Activated naive CD4-positive, alpha-beta T cell treated with Interleukin-2 at 50 U/mL for 16 hours (primary cell): ENCODE data around the gene ZSCAN18.

Experiments used
- DNase-seq: peaks from one replicate; pipeline ENCODE4 v3.0.0-alpha.2; 2020

The ZSCAN18 gene

DNA sequence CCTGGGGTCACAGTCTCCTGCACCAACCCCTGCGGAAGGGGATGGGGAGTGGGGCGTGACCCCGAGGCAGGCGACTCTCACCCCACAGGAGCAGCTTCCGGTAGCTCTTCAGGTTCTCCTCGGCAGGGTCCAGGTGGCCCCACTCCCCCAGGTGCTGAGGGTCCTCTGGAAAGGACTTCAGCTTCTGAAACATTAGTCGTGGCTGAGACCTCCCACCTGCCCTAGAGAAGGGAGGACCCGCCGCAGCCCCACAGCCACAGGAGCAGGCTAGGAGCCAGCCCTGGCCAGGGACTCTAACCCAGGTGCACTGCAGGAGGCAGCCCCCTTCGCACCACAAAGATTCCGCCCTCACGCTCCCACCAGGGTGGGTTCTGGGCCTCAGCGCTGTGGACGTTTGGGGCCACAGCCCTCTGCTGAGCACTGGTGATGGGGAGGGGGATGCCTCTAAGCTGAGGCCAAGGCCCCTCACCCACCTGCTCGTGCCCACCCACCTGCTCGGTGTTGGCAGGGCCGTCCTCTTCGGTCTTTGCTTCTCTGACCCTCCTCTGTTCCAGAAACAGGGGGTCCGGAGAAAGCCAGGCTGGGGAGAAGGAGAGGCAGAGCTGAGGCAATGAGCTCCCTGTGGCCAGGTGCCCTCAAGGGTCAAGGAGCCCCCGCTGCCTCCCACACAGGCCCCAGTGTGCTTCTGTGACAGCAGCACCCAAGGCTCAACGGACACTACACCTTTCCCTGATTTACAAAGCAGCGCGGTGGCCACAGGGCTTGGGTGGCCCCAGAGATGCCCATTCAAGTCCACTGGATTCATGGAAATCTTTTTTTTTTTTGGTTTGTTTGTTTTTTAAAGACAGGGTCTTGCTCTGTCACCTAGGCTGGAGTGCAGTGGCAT, 11.0 kb downstream of the ZSCAN18 start:
- no peak for DNase-seq

DNA sequence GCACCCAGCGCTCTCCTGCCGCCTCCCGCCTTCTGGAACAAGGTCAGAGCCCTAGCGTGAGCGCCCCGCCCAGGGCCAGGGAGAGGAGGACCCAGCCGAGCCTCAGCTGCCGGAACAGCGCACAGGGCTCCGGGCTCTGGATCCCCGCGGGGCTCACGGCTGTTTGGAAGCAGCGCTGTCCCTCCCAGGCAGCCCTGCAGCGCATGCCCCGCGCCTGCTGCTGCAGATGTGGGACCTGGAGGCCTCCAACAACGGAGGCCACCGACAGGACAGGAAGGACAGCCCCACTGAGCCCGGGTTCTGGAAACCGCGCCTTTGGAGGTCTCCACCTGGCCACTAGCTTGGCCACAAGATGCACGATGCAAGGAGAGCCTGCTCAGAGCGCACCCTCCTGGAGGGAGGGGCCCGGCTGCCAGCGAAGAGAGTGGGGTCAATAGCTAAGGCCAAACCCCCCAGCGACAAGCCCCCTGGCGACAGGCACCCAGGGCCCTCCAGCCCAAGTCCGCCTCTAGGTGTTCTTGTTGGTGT, 12.6 kb downstream of the ZSCAN18 start:
- DNase-seq: no peak

DNA sequence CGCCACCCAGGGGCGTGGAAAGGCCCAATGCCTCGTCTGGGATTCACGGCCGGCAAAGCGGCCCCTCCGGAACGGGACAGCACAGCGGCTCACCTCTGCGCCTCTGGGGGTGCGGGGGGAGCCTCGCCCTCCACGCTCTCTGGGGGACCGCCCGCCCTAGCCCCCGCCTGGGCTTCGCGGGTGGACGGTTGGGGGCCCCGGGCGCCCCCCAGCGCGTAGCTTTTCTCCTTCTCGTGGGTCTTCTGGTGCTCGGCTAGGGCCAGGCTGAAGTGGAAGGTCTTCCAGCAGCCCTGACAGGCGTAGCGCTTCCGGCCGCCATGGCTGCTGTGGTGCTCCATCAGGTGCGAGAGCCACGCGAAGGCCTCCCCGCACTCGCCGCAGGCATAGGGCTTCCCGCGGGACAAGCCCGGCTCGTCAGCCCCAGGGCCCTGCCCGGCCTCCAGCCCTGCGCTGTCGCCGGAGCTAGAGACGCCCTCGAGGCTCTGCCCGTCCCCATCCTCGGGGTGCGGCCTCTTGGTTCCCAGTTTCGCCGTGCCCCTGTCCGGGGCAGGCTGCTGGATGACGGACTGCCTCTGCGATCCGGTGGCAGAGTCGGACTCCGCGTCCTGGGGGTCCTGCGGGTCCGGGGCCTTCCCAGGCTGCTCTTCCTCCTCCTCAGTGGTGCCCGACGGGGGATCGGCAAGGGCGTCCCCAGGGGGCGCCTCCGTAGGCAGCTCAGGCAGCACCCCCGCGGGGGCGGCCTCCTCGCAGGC, 13.3 kb downstream of the ZSCAN18 start:
- DNase-seq: no peak

DNA sequence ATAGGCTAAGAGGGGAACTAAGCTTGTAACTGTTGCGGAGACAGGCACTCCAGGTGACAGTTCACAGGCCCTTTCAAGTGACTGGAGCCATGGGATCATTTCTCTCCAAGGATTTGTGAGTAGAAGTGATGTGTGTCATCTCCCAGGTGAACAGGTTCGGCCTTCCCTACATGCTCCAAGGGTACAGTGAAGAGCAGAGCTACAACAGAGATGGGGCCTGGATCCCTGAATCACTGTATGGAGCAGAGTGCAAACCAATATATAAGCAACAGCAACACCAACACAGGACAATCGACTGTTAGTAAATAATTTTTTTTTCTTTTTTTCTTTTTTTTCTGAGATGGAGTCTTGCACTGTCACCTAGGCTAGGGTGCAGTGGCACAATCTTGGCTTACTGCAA, 15.0 kb downstream of the ZSCAN18 start:
- no peak for DNase-seq

DNA sequence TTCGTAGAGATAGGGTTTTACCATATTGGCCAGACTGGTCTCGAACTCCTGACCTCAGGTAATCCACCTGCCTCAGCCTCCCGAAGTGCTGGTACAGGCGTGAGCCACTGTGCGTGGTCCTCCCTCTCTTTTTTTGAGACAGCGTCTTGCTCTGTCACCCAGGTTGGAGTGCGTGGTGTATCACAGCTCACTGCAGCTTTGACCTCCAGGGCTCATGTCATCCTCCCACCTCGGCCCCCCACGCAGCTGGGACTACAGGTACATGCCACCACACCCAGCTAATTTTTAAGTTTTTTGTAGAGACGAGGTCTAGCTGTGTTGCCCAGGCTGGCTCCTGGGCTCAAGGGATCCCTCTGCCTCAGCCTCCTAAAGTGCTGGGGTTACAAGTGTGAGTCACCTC, 18.2 kb downstream of the ZSCAN18 start:
- DNase-seq: no peak

DNA sequence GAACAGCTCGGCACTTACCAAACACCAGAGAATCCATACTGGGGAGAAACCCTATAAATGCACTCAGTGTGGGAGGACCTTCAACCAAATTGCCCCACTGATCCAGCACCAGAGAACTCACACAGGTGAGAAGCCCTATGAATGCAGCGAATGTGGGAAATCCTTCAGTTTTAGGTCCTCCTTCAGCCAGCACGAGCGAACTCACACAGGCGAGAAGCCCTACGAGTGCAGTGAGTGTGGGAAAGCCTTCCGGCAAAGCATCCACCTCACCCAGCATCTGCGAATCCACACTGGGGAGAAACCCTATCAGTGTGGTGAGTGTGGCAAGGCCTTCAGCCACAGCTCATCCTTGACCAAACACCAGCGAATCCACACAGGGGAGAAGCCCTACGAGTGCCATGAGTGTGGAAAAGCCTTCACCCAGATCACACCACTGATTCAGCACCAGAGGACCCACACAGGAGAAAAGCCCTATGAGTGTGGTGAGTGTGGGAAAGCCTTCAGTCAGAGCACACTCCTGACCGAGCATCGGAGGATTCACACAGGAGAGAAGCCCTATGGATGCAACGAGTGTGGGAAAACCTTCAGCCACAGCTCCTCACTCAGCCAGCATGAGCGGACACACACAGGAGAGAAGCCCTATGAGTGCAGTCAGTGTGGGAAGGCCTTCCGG, 30.7 kb downstream of the ZSCAN18 start:
- DNase-seq: no peak

DNA sequence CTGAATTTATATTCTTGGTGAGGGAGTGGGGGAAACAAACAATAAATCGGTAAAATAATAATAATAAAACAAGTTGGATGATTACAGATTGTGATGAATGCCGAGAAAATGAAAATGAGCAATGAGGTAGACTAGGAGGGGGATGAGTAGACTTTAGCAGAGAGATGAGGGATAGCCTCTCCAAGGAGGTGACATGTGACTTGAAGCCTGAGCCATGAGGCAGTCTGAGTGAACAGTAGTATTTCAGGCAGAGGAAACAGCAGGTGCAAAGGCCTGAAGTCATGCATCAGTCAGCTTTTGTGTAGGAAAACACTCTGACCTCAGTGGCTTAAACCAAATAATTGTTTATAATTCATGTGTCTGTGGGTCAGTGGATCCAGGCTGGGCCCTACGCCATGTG, 34.3 kb downstream of the ZSCAN18 start:
- DNase-seq: no peak

DNA sequence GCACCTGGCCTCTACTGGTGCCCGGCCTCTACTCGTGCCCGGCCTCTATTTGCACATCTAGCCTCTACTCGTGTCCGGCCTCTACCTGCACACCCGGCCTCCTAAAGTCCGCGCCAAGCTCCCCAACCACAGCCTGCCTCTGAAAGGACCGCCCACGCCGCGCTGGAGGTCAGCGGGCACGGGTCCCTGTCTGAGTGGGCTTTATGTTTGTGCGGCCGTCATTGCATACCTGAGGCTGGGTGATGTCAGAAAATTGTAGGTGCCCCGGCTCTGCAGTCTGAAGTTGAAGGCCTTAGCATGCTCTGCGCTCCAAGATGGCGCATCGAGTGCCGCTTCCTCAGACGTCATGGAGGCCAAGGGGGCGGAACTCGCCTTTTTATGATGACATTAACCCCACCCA, 37.8 kb downstream of the ZSCAN18 start:
- DNase-seq: no peak

DNA sequence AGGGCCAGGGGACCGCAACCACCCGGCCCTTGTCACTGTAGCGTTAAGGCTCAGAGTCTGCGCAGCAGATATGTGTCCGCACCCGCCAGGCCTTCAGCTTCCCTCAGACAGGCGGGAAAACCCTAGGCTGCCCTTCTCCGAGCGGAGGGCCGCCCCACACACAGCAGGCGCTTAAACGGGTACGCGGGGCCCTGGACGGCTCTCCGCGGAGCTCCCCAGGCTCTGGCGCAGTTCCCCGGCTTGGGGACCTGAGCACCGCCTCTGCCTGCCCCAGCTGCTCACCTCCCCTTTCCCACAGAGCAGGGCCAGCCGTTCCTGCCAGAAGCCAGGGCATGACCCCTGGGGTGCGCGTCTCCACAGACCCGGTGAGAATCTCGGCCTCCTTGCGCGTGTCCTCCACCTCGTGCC, 38.4 kb downstream of the ZSCAN18 start:
- DNase-seq: no peak

DNA sequence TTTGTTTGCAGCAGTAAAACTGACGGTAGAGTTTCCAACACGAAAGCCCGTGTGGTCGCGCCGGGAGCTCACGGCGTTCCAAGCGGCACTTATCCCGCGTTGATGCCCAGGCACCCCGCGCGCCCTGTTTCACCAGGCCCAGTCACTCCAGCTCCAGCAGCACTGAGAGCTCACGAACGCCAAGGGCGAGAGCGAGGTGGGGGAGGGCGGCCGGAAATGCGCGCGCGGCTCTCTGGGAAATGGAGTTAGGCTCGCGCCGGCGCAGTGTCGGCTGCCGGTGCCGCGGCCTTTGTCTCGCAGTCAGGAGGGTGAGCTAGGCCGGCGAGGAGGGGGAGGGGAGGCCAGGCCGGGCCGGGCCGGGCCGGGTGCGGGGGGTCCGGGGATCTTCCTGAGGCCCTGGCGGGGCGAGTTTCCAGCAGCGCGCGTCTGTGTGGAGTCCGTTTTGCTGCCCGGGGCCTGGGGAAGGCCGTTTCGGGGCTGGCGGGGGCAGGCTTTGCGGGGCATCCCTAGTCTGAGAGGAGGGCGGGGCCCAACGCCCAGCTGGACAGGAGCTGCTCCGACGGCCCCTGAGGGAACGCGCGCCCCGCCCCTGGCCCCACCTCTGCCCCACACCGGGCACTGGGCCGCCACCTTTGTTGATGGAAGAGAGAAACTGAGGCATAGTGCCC, 38.9 kb downstream of the ZSCAN18 start, which contains the start of gene ZNF135:
Gene ZNF135 (plus strand): TSS at position 280 of the 668 bp plus-strand sequence. CDS start 721 bp downstream, outside the sequence.
- DNase-seq: peak; percentile 17

DNA sequence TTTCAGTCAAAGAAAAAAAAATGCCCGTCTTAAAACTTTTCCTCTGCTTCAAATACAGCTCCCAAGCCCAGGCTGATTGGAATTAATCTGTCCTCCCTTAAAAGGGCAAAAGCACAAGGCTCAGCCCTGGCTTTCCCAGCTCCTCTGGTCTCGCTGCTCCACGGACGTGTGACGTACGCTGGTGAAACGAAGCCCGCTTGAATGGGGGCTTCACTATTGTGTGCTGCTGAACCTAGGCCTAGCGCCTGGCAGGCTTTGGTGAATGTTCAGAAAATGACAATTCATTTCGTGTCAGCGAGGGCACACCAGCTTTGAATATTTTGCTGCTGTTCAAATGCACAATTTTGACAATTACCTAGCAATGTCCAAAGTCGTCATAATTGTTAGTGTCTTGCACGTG, 39.6 kb downstream of the ZSCAN18 start:
- DNase-seq: no peak

DNA sequence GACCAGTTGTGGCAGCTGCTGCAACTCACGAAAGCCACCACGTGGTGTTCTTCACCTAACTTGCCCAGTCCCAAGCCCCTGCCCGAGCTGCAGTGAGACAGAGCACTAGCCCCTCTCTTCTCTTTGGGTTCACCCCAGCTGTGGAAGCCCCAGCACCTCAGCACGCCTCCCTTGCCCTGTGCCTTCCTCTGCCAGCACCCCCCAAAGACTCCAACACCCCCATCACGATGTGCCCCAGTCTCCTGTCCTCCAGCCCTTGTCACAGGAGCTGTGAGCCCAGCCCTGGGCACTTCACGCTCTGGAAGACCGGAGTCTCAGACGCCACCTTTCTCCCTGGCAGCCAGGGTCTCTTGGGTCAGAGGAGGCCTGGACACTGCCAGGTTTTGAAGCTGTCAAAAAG, 41.2 kb downstream of the ZSCAN18 start:
- DNase-seq: no peak

DNA sequence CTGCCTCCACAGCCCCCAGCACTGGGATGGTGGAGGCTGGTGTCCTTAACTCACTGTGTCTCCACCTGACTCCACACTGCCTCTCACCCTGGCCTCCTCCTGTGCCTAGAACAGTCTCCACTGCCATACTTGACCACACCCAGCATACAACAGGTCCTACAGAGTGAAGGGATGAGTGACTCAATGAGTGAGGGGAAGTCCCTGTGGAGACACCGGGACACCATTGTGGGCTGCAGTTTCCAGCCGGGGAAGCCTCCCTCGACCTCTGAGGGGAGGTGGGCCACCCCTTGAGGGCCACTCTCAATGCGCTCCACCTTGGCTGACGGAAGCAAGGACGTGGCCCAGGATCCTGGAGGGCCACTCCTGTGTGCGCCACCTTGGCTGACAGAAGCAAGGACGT, 41.8 kb downstream of the ZSCAN18 start:
- no peak for DNase-seq

DNA sequence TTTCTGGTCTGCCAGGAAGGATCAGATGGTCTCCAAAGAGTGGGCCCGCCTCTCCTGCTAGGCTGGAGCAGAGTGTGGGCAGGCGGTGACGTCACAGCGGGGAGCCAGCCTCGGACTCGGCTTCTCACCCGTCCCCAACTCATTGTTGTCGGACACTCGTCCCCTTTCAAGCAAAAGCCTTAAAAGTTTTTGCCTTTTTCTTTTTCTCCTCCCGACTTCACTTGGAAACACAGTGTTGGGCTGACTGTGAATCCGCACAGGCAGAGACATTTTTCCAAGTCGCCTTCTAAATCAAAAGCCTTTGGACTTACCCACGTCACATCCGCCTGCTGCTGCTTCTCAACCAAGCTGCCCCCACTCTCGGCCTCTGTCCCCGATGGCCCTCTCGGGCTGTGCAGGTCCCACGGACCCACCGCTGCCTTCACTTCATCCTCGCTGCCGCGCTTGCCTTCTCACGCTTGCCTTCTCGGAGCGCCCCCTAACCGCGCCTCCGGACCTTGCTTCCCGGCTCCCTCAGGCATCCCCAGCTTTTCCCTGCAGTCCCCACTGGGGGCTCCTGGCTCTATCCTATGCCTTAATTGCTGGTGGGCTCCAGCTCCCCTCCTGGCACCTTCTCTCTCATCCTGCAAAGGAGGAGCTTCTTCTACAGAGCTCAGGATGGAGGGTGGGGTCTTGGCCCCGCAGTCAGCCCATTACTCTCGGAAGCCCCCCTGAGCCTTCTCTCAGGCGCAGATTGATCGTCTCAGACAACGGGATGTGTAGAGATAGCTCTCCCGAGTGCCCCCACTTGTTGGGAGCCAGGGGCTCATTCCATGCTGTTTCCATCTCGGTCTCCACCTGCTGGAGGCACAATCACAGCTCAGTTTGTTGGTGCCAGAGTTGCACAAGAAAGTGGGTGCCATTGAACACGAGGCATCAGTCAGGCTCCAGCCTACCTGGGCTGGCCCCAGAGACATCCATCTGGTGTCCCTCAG, 42.8 kb downstream of the ZSCAN18 start:
- DNase-seq: no peak

DNA sequence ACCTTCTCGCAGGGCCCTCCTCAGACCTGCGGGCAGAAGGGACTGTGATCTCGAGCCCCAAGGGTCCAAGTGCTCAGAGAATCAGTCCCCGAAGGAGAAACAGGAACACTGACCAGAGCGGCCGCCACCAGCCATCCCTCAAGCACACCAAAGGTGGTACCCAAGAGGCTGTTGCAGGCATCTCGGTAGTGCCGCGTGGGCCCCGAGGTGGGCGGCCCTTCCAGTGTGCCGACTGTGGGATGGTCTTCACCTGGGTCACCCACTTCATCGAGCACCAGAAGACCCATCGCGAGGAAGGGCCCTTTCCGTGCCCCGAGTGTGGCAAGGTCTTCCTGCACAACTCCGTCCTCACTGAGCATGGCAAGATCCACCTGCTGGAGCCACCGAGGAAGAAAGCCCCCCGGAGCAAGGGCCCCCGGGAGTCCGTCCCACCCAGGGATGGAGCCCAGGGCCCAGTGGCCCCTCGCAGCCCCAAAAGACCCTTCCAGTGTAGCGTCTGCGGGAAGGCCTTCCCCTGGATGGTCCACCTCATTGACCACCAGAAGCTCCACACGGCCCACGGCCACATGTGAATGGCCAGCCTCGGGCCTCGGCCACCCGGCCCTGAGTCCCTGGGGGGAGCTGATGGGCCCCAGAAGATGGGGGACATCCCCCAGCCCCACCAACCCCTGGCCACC, 44.4 kb downstream of the ZSCAN18 start:
- DNase-seq: no peak

DNA sequence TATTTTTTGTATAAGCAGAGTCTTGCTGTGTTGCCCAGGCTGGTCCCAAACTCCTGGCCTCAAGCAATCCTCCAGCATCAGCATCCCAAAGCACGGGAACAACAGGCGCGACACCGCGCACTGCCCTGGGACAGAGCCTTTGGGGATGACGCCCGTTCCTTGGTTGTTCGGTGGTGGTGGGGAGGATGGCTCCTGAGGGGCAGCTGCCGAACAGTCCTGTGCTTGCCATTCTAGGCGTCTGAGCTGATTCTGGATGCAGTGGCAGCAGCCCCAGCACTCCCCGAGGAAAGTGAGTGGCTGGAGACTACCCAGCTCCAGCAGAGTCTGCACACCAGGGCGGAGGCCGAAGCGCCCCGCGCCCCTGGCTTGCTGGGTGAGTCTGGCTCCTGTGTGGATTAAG, 45.8 kb downstream of the ZSCAN18 start:
- DNase-seq: no peak

DNA sequence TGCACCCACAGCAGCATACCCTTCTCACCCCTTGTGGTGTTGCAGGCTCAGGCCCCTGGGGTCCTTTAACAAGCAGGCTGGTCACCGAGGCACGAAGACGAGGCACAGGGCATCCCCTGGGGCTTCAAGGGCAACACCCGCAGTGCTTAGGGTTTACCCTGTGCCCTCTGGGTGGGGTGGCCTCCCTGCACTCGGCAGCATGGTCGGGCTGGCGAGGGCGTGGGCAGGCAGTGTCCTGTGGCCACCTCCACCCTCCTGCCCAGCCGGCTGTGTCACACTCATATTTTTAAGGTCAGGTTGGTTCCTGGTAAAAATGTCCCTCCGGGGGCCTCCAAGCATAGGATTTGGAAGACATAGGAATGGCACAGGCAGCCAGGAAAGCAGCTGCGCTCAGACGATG, 50.4 kb downstream of the ZSCAN18 start:
- DNase-seq: no peak

DNA sequence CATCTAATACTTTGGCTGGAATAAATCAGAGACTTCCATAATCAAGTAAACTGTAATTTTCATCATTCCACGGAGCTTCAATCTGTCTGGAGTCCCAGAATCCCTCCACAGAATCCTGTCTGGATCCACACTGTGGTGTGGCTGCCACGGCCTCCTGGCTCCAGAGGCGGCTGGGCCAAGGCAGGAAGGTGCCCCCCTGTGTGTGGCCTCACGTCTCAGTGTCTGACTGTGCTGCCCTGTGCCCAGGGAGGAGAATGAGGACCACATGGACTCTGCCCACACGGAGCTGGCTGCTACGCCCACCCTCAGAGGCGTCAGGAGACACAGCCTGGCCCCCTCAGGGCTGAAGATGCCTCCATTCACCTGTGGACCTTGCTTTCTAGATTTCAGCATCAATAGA, 51.2 kb downstream of the ZSCAN18 start:
- DNase-seq: no peak

DNA sequence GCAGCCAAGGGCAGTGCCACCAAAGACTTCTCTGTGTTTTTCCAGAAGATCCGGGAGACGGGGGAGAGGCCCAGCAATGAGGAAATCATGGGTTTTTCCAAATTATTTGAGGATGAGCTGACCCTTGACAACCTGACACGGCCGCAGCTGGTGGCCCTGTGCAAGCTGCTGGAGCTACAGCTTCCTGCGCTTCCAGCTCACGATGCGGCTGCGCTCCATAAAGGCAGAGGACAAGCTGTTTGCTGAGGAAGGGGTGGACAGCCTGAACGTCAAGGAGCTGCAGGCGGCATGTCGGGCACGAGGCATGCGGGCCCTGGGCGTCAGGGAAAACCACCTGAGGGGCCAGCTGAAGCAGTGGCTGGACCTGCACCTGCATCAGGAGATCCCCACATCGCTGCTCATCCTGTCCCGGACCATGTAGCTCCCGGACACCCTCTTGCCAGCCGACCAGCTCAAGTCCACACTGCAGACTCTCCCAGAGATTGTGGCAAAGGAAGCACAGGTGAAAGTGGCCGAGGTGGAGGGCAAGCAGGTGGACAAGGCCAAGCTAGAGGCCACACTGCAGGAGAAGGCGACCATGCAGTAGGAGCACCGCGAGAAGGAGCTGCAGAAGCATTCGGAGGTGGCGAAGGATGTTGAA, 52.5 kb downstream of the ZSCAN18 start:
- DNase-seq: no peak

DNA sequence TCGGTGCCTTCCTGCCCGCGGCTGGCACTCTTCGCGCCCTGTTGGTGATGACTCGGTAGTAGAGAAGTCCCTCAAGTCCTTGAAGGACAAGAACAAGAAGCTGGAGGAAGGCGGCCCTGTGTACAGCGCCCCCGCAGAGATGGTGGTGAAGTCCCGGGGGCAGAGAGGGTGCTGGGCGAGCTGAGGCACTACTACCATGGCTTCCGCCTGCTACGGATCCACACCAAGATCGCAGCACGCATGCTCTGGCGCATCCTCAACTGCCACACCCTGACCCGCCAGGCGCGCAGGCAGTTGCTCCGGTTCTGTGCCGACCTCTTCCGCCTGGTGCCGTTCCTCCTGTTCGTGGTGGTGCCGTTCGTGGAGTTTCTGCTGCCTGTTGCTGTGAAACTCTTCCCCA, 53.1 kb downstream of the ZSCAN18 start:
- no peak for DNase-seq
